GM18861 (cell line): ENCODE measurements around the gene RBMY1B.
"Not testable (repeated sequence)": the region's sequence is repeated elsewhere in the genome, so short reads cannot be mapped to it uniquely, and the experiment has no call there.

ENCODE experiments used
- ATAC-seq: cut with Tn5 transposase; IDR thresholded peaks from one replicate; pipeline ENCODE4 v1.9.1; 2021; ENCODE audit not compliant: unreplicated experiment

The RBMY1B gene

DNA sequence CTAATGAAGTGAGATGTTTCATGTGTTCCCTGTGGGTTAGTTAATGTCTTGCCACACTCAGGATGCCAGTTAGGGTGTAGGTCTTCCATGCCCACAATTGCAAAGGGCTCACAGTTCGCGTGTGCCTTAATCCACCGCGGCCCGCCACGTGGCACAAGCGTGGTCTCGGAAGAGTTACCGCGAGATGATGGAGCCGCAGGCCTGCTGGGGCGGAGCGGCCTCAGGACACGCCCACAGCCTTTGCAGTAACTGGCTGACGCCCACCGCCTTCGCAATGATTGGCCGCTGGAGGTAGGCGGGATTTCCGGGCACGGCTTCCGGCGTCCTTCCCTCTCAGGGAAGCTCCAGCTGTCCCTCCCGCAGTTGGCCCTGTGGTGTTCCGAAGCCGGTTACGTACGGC is at the start of gene RBMY1B:
TSS of gene RBMY1B (plus strand) at position 301 of the 400 bp plus-strand sequence. CDS start 2,013 bp downstream, outside the sequence.
- not testable (repeated sequence) for ATAC-seq

GRCh38 chrY:21462915-21463314 is 48.2 kb upstream of the RBMY1B start:
- not testable (repeated sequence) for ATAC-seq

DNA sequence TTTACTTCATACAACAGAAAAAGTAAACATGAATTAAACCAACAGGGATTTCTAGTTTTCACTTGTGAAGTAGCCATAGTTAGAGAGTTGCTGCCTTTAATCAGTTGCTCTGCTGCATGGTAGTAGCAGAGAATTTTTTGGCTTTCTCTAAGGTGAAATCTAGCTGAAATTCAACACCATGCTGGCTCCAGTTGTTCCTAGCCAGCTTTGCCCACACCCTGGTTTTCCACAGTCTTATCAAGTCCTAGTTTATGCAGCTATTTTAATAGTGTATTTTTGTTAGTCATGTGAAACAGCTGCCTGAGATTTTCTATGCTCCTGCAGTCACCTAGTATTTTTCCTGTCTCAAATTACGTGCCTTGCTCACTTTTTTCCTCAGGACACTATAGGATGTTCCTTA is 28.2 kb upstream of the RBMY1B start:
- no peak for ATAC-seq

DNA sequence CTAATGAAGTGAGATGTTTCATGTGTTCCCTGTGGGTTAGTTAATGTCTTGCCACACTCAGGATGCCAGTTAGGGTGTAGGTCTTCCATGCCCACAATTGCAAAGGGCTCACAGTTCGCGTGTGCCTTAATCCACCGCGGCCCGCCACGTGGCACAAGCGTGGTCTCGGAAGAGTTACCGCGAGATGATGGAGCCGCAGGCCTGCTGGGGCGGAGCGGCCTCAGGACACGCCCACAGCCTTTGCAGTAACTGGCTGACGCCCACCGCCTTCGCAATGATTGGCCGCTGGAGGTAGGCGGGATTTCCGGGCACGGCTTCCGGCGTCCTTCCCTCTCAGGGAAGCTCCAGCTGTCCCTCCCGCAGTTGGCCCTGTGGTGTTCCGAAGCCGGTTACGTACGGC is 23.4 kb downstream of the RBMY1B start, which contains the start of gene RBMY1A1:
TSS of gene RBMY1A1 (plus strand) at position 301 of the 400 bp plus-strand sequence. CDS start 2,013 bp downstream, outside the sequence.
- not testable (repeated sequence) for ATAC-seq

DNA sequence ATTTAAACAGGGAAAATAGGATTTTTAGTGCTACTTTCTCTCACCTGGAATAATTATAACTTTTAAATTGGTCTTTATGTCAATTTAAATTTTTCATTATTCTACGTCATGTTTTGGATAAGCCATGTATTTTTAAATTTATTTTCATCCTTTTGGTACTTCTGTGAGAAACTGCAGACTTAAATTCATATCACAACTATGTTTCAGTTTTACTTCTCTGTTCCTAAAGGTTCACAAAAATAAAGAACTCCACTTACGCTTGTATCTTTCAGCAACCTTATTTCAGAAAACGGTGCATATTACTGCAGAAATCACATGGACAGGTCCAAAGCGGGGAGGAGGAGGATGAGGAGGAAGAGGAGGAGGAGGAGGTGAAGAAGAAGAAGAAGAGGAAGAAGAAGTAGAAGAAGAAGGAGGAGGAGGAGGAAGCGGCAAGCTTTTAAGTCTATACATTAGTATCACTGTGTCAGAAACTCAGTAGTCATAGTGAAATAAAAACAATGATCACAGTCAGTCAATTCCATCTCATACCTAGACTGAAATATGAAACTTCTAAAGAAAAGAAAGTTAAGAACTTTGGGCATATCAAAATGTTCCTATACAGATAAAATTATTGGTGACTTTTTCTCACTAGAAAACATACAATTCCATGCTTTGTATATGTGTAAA is 48.3 kb downstream of the RBMY1B start:
- not testable (repeated sequence) for ATAC-seq
